Neutrophil (primary cell): ENCODE results near the gene GPNMB.

Source experiments
- H3K27ac ChIP-seq: fragments of 200-600 bp; sonication (generic); 2 replicates; pipeline ENCODE4 v1.5.1; 2016; ENCODE audit warnings: mild to moderate bottlenecking, moderate library complexity
- H3K27me3 ChIP-seq: fragments of 200-600 bp; sonication (generic); 2 replicates; pipeline ENCODE4 v1.6.0; 2016; ENCODE audit warnings: mild to moderate bottlenecking
- H3K36me3 ChIP-seq: fragments of 200-600 bp; sonication (generic); 2 replicates; pipeline ENCODE4 v1.5.1; 2017
- H3K4me1 ChIP-seq, 2 experiments: fragments of 200-600 bp in 1 of 2; sonication (generic) in 1 of 2; 1 replicate in 1 of 2; 2 replicates in 1 of 2; pipeline versions ENCODE4 v1.5.1 to v1.6.1; 2013 to 2016; ENCODE audit warnings: low read depth in 1 of 2, low read length in 1 of 2, mild to moderate bottlenecking in 1 of 2, moderate library complexity in 1 of 2; ENCODE audit not compliant: control insufficient read depth in 1 of 2, insufficient read depth in 1 of 2
- H3K4me3 ChIP-seq, 2 experiments: fragments of 200-600 bp in 1 of 2; sonication (generic) in 1 of 2; 1 replicate in 1 of 2; 2 replicates in 1 of 2; pipeline ENCODE4 v1.5.1; 2013 to 2016; ENCODE audit warnings: low read depth in 1 of 2, low read length in 1 of 2, mild to moderate bottlenecking in 1 of 2, moderate library complexity in 1 of 2
- H3K9me3 ChIP-seq: fragments of 200-600 bp; sonication (generic); 2 replicates; pipeline ENCODE4 v1.5.1; 2016
- CTCF ChIP-seq: fragments of 200-600 bp; sonication (generic); IDR thresholded peaks from 2 replicates; pipeline ENCODE4 v1.5.1; 2016; ENCODE audit warnings: antibody characterized with exemption

The GPNMB gene

GRCh38 chr7:23228412-23228811 is 18.2 kb upstream of the GPNMB start:
- no peak overlapping the region for H3K27ac ChIP-seq
- H3K36me3 ChIP-seq = no peaks in the 10 kb centered on the region
- no peaks in the 10 kb centered on the region for H3K9me3 ChIP-seq
- peaks cover 2% of the 10 kb centered on the region for H3K27me3 ChIP-seq
- no peaks in the 10 kb centered on the region for H3K4me1 ChIP-seq
- no peak overlapping the region for H3K4me3 ChIP-seq
- TF ChIP-seq CTCF = no peak

- H3K4me1 ChIP-seq = no peaks in the 10 kb centered on the region
- TF ChIP-seq CTCF = no peak
- no peaks in the 10 kb centered on the region for H3K27me3 ChIP-seq
- no peak overlapping the region for H3K4me3 ChIP-seq
- H3K27ac ChIP-seq = no peak overlapping the region
- H3K36me3 ChIP-seq = no peaks in the 10 kb centered on the region
- no peaks in the 10 kb centered on the region for H3K9me3 ChIP-seq
Measured at GRCh38 chr7:23230641-23231101, 15.9 kb upstream of the GPNMB start.

GRCh38 chr7:23232966-23233365 is 13.6 kb upstream of the GPNMB start:
- Histone ChIP-seq H3K36me3 (no peaks in the 10 kb centered on the region), H3K27ac (no peak overlapping the region), H3K9me3 (no peaks in the 10 kb centered on the region), H3K27me3 (no peaks in the 10 kb centered on the region), H3K4me3 (no peak overlapping the region), H3K4me1 (no peaks in the 10 kb centered on the region)
- TF ChIP-seq CTCF = no peak

- H3K4me3 ChIP-seq = no peak overlapping the region
- no peak for TF ChIP-seq CTCF
Measured at GRCh38 chr7:23234569-23235296, 11.8 kb upstream of the GPNMB start.

GRCh38 chr7:23235813-23236221 is 10.8 kb upstream of the GPNMB start:
- H3K4me1 ChIP-seq = no peaks in the 10 kb centered on the region
- H3K27me3 ChIP-seq = no peaks in the 10 kb centered on the region
- H3K27ac ChIP-seq = no peak overlapping the region
- no peaks in the 10 kb centered on the region for H3K9me3 ChIP-seq
- no peaks in the 10 kb centered on the region for H3K36me3 ChIP-seq
- H3K4me3 ChIP-seq = no peak overlapping the region
- TF ChIP-seq CTCF = no peak

More at GRCh38 chr7:23234569-23235296, 11.8 kb upstream of the GPNMB start:
- Histone ChIP-seq H3K27me3 (no peaks in the 10 kb centered on the region), H3K36me3 (no peaks in the 10 kb centered on the region), H3K27ac (no peak overlapping the region), H3K4me1 (no peaks in the 10 kb centered on the region), H3K9me3 (no peaks in the 10 kb centered on the region)
